Stromal cell of bone marrow (primary cell): ENCODE data around the gene LMX1B.

ENCODE experiments used
- DNase-seq: peaks from one replicate; pipeline ENCODE4 v3.0.0-alpha.2; 2012; ENCODE audit warnings: low read depth

LMX1B gene

DNA sequence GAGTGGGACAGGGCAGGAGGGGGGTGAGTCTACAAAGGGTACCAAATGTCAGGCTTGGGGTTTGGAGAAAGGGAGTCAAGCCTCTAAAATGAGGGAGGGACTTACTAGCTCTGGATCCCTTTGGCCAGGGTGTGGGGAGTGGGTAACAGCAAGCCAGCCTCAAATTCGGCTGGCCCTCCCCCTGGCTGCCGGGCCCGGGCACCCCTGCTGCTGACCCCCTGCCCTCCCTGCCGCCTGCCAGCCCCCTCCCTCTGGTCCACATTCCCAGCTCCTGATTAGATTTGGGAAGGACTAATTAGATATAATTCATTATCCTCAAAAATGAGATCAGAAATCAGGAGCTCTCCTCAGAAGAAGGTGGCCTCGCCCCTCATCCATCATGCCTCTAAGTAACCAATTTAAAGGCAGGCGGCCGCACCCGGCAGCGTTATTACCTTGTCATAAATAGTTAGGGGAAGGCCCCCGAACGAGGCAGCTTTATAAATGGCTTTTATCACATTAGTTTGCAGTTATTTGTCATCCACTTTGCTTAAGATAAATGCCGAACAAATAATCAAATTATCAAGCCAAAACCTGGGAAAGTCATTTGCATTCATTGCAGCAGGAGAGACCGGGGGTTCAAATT, 44.6 kb downstream of the LMX1B start:
- no peak for DNase-seq

DNA sequence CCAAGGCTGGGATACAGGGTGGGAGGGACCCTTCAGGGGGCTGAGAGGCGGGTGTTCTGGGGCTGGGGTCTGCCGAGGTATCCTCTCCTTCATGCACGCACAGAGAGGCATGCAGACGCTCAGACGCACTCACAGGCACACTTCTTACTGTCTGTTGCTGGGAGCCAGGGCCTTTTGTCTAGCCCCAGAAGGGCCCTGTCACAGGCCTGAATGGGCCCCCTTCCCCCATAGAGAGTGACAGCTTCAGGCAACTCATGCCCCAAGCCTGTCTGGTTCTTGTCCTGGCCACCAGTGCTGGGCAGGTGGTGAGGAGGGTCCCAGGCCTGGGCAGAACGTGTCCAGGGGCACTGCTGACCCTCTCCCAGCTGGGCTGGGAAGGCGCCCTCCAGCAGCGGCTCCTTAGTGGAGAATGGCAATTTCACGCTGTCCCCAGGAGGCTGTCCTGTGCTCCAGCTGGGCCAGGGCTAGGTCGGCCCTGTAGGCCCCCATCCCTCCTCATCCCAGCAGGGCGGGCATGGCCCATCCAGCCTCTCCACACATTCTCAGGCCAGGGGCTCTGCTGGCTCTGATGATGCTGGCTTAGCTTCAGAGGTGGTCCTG, 45.3 kb downstream of the LMX1B start:
- no peak for DNase-seq

DNA sequence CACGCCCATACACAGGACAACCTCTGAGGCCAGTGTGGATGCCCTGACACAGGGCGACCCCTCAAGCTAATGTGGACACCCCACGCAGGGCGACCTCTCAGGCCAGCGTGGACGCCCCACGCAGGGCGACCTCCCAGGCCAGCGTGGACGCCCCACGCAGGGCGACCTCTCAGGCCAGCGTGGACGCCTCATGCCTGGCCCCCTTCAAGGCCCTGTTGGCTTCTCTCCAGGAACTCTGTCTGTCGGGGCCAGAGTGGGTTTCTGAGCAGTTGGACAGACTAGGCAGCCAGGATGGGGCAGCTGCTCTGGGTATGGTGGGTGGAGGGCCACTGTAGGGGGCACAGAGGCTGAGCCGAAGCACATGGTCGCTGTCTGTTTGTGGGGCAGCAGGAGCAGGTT, 47.4 kb downstream of the LMX1B start:
- DNase-seq, result no peak

DNA sequence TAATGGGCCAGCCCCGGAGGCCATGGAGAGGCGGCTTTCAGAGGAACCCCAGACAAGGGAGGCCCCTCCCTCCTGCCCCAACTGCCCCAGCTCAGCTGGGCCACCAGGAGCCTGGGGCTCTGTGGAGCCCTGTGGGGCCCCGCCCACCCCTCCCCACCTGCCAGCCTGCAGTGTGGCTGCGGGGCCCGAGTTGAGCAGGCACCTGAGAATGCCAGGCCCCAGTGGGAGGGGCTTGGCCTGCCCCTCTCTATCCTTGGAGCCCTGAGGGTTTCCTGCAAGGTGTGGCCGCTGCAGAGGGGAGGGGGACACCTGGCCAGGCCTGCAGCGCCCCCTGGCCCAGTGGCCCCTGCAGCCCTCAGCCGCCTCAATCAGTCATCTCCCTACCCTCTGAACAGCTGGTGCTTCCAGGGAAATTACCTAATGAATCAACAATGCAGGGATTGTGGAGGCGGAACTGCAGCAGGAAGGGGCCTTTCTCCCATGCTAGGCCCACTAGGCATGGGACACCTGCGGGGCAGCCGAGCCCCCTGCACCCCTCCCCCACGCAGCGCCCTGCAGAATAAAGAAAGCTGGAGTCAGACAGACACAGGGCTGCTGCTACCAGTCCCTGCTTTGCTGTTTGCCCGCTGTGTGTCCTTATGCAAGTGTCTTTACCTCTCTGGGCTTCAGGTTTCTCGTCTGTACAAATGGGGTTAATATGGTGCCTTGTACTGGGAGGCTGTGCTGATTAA, 48.0 kb downstream of the LMX1B start:
- no peak for DNase-seq

DNA sequence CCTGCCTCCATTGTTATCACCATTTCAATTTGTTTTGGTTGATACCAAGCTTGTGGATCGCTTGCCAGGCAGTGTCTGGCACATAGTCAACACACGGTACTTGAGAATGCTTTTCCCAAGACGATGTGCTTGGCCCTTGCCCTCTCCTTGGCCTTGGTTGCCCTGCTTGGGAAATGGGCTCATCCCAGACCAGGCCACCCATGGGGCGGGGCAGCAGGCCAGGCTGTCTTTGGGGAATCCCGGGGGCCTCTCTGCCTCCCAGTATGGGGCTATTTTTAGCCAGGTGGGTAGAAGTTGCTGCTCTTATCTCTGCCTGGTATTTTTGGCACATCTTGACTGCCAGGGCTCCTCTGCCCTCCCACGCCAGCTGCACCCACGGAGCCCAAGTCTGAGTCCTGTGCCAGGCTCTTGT, 49.9 kb downstream of the LMX1B start:
- no peak for DNase-seq

DNA sequence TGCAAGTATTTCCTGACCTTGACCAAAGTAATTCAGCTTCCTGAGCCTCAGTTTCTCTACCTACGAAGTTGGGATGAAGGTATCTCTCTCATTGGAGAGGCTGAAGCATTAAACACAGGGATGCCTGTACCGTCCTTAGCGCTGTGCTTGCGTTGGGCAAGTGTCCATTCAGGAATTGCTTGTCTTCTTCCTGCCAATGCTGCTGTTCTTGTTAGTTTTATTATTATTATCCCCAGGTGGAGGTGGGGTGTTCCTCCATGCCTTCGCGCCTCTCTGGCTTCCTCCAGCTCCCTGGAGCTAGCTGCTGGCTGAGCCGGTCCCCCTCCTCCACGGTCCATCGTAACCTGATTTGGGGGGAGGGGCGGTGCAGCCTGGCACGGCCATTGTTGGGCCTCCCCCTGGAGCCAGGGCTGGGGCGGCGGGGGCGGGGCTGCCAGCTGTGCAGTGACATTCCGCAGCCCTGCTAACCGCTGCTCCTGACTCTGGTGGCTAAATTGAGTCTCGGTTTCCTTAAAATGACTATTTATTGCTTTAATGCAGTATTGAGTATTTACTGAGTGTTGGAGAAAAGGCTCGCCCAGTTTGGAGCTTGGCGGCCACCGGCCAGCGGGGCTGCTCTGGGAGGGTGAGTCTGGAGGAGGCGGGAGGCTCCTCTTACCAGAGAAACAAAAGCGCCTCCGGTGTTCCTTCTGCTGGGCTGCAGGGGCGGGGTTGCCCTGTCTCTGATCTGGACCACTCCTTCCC, 51.3 kb downstream of the LMX1B start:
- no peak for DNase-seq

DNA sequence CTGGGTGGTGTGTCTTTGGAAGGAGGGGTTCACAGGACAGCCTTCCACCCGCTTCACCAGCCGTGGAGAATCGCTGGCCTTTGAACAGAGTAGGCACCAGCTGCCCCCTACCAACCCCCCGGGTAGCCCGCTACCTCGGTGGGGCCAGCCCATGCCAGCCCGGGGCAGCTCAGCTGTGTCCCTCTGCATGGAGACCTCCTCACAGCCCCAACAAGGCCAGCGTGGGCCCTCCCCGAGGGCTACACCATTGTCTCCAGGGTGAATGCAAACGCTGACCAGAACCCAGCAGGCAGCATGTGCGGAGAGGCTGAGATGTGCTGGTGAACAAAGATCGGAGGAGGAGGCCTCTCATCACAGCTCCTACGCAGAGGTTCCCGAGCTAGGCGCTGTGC, 51.9 kb downstream of the LMX1B start:
- DNase-seq, result no peak

DNA sequence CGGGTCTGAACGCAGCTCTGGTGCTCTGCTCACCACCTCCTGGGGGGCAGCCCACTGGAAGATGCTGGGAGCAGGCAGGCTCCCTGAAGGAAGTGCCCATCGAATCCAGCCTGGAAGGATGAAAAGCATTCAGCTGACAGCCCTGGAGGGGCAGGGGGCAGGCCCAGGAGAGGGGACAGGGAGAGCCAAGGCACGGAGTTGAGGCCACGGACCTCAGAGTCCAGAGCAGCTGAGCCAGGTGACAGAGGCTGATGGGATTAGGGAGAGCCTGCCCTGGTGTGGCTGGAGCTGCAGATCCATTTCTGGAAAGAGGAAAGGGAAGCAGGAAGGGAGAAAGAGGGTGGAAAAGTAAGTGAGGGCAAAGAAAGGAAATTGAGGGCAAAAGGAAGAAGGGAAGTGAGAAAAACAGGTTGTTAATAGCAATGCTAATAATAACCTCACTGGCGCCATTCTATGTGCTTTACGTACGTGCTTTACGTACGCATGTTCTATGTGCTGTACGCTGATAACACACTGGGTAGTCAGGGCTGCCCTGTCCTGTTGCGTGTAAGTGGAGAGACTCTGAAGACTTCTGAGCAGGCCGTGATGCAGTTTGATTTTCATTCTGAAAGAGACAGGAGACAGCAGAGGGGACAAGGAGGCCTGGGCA, 52.6 kb downstream of the LMX1B start:
- DNase-seq, result no peak

DNA sequence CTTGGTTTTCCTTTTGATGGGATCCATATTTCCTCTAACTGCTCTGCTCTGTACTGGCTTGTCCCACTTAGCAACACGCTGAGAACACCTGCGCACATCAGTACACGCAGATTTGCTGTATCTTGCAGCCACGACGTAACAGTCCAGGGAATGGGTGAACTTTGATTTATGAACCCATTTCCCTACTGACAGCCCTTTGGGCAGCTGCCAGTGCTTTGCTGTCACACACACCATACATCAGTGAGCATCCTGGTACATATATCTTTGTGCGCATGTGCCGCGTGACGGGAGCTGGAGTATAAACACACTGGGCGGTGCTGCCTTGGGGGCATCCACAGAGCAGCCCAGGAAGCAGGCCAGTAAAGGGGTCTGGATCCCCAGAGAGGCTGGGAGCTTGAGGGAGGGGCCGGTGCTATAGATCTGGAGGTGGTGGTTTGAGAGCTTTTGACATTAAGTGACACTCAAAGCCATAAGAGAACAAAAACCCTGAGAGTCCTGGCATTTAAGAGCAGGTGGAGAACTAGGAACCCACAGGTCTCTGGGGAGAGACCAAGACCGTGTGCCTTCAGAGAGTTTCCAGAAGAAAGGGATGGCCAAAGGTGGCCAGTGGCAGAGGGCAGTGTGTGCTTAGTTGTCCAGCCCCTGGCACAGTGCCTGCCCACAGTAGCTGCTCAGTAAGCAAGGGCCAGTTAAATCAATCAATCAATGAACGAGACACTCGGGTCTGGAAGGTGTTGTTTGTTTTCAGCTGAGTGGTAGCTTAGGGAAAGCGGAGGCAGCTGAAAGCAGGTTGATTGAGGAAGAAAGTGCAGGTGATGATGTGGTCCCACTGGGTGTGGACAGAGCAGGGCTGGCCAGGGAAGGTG, 53.7 kb downstream of the LMX1B start:
- no peak for DNase-seq

DNA sequence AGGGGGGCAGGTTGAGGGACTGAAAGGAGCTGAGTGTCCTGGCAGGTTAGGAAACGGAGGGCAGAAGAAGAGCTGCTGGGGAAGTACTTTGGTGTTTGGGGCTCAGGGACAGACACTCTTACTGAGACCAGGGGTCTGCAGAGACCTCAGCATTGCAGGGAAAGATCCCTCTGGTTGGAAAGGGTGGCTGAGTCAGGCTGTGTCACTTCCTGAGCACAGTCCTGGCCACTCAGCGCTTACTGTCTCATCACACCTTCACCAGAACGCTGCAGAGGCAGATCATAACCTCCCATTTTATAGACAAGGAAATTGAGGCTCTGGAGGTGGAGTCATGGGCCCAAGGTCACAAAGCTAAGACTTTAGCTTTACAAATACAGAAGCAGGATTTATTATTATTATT, 54.3 kb downstream of the LMX1B start:
- DNase-seq, result no peak

DNA sequence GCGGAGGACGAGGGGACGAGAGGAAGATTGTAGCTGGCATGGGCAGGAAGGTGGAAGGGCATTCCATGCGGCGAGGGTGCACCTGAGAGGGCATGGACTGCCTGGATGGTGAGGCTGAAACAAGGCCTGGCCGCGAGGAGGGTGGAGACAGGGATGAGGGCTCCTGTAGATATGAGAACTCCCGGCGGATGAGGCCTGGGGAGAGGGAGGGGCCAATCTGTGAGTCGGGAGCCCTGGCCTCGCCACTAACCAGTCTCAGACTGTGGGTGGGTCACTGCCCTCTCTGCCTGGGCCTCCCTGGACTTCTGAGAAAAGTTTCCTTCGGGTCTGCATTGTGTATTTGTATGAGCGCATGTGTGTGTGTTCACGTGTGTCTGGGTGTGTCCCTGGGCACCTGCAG, 55.4 kb downstream of the LMX1B start:
- DNase-seq, result no peak

DNA sequence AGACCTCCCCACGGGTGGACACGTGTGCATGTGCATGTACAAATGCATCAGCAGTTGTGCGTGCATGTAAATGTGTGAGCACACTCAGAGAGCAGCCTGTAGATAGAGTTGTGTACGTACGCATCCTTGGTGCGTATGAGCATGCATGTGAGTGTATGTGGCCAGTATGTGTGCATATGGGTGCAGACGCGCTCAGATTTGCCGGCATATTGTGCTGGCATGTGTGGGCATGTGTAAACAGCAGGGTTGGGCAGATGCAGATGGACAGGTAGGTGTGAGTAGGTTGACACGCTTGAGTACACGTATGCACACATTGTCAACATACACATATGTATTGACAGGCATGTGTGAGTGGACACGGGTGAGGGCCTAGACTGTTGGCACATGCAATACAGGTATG, 56.5 kb downstream of the LMX1B start:
- no peak for DNase-seq

DNA sequence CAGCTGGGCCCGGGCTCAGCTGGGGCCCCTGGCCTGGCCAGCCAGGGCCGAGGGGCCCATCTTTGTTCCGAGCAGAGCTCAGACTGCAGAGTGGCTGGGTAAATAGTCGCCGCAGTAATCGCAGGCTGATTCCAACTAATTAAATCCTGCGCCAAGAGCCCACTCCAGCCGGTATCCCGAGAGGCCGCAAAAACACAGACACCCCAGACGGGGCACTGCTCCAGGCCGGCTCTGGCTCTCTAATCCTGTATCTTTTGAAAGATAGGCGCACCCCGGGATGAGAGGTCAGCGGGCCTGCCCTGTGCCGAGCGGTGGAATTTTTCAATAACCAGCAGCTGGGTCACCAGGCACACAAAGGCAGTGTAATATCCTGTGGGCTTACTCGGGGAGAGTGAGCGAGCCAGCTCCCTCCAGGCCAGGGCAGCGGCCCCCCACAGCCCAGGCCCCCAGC, 57.7 kb downstream of the LMX1B start:
- DNase-seq, result no peak

DNA sequence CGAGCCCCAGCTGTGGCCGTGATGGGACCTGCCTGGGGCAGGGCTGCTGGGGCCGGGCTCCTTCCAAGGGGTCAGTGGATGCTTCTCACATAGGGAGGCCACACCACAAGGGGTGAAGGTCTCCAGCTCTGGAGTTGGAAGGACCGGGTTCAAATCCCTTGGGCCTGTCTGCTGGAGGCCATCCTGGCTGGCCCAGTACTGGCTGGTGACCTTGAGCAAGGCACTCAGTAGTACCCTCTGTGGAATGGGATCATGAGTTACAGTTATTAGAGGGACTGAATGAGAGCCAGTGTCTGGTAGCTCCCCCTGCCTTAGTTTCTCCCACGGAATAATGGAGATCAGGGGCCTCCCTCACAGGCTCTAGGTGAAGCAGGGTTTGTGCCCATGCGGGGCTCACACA, 58.3 kb downstream of the LMX1B start:
- DNase-seq, result no peak

DNA sequence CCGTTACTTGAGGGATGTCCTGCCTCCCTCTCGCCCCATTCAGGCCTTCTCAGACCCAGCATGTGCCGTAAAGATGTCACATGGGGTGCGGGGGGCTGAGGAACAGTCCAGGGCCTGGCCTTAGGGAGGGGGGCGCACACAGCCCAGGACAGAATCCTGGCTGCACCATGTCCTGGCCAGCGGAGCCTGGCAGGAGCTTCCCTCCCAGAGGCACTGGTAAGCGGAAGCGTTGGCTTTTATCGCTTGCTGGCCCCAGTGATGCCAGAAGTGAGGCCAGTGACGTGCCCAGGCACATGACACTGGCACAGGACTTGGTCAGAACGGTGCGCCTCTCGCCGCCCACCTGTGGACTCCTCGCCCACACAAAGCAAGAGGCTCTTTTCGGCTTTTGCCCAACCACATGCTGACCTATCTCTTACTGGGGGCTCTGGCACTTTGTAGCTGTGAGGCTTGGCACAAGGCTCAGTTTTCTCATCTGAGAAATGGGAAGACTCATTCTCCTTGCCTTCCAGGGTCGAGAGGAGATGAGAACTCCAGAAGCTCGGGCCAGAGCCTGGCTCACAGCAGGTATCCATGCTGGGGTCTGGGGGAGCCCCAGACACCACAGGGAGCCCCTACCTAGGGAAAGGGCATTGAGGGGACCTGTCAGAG, 59.0 kb downstream of the LMX1B start:
- no peak for DNase-seq

DNA sequence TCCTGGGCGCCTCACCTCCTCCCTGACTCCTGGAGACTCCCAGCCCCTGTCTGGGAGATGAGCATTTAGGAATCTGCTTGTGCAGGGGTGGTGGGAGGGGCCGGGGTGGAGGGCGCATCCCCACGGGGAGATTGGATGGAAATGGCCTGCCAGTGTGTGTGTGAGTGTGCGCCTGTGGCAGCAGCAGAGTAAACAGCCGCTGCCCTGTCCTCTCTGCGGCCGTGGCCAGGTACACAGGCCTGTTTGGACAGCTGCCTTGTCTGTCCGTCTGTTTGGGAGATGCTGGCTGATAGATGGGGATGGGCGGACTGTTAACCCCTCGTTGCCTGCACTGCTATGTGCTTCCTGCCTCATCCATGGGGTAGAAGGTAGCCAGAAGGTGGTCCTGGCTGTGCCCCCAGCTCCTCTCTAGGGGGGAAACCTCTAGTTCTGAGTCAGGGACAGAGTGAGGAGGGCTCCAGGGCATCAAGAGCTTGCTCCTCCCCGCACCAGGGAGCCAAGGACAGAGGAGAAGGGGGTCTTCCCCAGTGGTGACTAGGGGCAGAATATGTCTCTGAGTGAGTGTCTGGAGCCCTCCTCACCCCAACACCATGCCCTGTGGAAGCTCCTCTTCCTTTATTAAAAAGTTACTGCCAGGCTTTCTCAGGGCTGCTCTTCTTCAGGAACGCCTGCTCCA, 60.1 kb downstream of the LMX1B start:
- no peak for DNase-seq

DNA sequence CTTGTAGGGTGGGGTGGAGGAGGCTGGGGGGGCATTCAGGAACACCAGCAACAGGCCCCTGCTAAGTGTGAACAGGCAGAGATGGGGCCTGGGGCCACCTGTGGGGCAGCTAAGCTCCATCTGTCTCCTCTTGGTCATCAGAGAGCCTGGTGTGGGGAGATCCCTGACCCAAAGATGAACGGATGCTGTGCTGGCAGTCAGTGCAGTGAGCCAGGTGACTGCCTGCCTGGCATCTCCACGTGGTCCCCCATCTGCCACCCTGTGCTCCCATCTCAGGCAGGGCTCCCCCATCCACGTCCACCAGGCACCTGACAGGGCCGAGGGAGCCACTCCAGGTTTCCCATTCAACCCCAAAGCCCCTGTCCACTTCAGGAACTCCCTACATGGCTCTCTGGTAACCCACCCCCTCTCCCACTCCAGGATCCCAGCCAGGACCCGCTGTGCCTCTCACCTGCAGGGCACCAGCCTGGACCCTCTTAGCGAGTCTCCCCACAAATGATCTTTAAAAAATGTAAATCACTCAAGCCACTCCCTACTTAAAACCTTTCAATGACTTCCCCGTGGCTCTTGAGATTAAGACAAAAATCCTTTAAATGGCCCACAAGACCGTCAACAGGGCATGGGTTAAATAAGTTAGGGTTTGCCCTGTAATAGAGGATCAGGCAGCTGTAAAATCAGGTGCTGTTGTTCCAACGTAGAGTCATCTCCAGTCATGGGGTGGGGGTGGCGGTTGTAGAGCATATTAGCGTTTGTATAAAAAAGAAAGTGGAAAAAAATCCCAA, 60.8 kb downstream of the LMX1B start:
- DNase-seq, result no peak

DNA sequence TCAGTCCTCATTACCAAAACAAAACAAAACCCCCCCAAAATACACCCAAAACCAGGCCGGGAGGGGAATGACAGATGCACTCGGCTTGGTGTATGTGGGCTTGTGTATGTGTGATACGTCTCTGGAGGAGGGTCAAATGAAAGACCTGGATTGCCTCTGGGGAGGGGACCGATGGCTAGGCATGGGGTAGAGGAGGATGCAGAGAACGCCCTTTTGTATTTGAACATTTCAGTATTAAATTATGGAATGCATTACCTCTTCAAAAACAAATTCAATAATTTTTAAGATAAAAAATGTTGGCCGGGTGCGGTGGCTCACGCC, 61.4 kb downstream of the LMX1B start:
- no peak for DNase-seq

DNA sequence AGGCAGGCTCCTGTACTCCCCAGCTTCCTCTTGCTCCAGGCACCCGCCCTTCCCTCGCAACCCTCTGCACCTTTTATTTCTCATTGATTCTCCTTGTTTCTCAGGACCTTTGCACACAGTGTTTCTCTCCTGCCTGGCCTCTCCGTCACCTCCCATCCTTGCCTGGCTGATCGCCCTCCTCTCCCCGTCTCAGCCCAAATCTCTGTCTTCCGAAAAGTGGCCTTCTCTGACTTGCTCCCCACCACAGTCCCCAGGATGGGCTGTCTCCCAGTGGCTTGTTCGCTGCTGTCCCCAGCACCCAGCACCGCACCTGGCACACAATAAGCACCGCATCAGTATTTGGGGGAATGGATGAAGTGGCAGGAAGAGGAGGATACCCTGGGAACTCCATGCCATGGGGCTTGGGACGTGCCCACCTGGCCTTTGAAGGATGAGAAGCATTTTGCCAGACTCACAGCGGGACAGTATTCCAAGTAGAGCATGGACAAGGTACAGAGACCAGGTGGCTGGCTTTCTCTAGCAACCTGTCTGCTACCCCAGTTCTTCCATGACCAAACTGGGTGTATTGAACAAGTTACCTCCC, 62.5 kb downstream of the LMX1B start:
- no peak for DNase-seq
